Activated CD4-positive, alpha-beta T cell treated with anti-CD3 and anti-CD28 coated beads for 48 hours (primary cell): ENCODE results near the gene CEL.
"Not testable (repeated sequence)": the region's sequence is repeated elsewhere in the genome, so short reads cannot be mapped to it uniquely, and the experiment has no call there.

Experiments used
- DNase-seq: peaks from one replicate; pipeline ENCODE4 v3.0.0-alpha.2; 2020

CEL gene

DNA sequence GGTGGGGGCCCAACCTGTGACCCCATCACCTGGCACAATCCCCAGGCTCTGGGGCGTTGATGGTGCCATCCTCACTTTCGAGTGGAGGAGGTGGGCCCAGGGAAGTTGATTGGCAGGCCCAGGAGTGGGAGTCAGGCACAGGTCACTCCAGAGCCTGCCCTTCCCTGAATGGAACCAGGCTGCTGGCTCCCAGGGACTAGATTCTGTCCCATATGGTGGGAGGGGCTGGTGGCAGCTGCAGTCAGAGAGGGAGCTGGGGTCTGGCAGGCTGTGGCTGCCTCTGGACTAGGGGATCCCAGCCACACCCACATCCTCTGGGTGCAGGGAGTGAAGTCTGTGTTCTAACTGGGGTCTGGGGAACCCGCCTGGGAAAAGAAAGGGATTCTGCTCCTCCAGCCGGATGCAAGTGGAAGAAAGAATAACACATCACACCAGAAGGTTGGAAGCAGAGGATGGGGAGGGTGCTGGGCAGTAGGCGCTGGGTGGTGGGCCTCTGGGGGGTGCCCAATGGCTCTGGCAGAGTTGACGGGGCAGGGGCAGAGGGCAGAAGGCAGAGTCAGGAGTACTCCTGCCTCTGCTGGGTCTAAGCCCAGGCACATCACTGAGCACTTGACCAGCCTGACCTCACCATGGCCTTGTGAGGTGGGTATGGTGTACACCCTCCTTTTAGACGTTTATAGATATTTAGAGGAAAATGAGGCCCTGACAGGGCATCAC, 25.8 kb downstream of the CEL start:
- DNase-seq, result no peak

DNA sequence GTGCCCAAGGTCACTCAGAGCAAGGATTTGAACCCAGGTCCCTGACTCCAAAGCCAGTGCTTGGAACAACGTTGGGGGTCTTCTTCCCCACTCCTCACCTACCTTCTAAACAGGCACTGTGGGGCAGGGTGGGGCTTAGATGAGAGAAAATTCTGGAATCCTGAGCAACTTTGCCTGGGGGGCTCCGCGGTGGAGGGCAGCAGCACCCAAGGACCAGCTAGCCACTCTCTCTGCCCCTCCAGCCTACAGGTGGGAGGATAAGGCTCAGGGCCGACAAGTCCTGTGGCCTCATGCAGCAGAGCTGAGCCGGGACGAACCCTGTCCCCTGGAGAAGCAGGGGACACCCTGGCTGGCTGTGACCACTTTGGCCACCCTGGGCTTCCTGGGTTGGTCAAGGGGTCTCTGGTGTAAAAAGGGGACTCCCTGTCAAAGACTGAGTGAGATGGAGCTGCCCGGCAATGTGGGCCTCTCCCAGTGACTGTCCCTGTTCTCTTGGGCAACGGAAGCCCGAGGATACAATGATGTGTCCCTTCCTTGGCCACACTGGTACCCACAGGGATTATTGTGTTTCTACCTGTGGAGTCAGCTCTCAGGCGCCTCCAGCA, 26.5 kb downstream of the CEL start:
- no peak for DNase-seq

DNA sequence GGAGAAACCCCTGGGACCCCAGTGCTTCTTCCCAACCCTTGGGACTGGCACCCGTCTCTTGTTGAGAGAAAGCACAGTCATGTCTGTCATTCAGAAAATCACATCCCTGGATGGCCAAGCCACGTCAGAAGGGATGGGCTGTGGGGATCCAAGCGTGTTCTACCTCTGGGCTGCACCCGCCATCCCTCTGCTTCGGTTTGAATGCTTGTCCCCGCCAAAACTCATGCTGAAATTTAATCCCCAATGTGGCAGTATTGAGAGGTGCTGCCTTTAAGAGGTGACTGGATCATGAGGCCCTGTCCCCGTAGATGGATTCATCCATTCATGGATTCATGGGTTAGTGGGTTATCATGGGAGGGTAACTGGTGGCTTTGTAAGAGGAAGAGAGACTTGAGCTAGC, 27.0 kb downstream of the CEL start:
- no peak for DNase-seq

DNA sequence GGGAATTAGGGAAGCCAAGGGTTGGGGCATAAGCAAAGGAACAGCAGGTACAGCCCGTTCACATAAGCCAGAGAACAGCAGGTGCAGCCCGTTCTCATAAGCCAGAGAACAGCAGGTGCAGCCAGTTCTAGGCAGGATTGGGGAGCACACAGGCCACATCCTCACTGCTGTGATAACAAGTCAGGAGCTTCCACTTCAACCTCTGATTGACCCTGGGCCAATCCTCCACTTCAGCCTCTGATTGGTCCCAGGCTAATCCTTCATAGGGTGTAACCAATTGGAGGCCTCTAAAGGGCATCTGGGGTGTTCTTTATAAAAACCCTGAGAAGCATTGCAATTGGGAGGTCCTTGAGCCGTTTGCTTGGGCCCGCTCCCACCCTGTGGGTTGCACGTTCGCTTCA, 27.5 kb downstream of the CEL start:
- DNase-seq, result no peak

DNA sequence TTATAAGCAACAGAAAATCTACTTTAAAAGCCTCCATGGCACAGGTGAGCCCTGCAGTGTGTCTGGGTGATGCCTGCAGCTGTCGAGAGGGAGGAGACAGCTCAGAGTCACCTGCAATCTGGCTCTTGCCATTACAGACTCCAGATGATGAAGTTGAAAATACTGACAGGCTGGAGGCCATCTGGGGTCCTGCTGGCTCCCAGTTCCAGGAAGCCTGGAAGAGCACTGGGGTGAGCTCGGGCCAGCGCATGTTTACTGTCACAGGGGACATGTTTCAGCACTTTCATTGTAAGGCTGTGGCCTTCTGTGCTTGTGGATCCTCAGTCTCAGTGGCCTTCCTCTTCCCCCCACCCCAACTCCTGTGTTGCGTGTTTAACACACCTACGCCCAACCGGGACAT, 28.4 kb downstream of the CEL start:
- DNase-seq, result no peak

DNA sequence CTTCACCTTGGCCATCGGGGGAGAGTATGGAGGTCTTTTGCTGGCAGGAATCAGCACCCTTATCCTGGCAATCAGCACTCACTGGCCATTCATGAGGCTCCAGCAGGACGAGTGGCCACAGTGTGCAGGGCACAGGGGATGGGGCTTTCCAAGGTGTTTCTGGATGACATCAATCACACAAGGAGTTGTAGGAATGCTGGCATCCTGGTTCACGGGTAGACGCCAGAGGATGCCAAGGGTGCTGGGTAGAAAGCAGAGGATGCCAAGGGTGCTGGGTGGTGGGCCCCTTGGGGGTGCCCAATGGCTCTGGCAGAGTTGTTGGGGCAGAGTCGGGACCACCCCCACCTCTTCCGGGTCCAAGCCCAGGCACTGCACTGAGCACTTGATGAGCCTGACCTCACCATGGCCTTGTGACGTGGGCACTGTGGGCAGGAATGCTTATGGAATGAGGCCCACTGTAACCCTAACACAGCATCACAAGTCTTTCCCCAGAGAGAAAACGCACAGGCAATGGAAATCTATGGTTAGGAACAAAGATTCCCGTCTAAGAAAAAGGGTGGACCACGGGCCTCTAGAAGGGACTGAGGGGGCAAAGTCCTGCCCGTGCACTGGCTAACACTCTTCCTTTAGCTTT, 29.1 kb downstream of the CEL start:
- no peak for DNase-seq

DNA sequence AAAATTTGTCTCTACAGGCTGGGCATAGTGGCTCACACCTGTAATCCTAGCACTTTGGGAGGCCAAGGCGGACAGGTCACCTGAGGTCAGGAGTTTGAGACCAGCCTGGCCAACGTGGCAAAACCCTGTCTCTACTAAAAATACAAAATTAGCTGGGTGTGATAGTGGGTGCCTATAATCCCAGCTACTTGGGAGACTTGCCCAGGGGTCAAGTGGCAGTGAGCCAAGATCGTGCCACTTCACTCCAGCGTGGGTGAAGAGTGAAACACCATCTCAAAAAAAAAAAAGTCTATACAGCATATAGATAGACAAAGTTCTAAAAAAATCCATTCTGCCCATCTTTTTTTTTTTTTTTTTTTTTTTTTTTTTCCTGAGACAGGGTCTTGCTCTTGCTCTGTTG, 32.6 kb downstream of the CEL start:
- not testable (repeated sequence) for DNase-seq

DNA sequence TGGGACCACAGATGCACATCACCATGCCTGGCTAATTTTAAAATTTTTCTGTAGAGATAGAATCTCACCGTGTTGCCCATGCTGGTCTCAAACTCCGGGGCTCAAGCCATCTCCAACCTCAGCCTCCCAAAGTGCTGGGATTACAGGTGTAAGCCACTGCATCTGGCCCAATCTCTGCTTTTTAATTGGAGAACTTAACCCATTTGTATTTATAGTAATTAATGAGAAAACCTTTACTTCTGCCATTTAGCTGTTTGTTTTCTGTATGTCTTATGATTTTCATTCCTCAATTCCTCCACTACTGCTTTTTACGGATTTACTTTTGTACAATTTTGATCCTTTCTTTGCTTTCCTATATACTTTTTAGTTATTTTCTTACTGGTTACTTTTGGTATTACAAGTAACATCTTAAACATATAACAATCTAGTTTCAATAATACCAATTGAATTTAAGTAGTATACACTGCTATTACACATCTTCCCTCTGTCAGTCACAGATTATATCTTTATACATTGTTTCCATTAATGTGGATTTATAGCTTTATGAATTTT, 33.1 kb downstream of the CEL start:
- no peak for DNase-seq

DNA sequence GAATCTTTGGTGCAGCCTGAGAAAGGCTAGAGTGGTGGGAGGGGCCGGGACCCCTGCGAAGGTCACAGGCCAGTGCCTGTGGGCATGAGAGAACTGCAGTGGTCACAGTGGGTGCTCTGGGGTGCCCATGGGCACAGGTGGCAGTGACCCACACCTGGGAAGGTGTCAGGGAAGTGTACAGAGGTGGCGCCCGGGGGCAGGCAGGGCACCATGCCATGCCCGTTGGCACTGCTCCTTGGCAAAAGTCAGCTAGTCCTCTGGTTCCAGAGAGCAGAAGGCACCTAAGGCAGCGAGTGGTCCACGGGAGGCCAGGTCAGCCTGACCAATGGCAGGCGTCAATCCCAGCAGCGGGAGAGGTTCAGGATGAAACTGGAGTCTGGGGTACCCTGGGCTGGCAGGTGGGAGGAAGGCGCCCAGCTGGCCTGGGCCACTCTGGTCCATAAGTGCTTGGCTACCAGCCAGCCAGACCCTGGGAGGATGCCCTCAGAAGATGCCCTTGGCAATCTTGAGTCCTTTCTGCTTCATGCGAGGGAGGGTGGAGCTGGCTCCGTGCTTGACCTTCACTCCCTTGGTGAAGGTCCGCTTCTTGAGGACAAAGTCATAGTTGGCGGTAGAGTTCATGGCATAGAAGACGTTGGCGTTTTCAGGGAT, 36.4 kb downstream of the CEL start:
- DNase-seq, result no peak

DNA sequence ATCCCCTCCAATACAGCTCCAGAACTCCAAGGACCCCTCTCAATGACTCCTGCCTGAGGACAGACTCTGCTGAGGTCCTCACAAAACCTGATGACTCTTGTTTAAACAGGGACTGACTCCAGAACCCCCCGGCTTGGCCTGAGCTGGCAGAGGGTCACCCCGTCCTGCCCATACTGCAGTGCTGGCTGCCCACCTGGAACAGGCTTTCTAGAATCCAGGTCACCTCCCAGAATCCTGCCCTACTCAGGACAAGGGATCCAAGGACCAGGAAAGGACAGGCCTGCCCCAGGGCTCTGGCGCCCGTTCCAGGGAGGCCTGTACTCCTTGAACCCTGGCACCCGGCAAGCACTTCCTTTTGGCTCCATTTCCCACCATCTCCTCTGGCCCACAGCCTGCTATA, 37.1 kb downstream of the CEL start:
- DNase-seq, result no peak

DNA sequence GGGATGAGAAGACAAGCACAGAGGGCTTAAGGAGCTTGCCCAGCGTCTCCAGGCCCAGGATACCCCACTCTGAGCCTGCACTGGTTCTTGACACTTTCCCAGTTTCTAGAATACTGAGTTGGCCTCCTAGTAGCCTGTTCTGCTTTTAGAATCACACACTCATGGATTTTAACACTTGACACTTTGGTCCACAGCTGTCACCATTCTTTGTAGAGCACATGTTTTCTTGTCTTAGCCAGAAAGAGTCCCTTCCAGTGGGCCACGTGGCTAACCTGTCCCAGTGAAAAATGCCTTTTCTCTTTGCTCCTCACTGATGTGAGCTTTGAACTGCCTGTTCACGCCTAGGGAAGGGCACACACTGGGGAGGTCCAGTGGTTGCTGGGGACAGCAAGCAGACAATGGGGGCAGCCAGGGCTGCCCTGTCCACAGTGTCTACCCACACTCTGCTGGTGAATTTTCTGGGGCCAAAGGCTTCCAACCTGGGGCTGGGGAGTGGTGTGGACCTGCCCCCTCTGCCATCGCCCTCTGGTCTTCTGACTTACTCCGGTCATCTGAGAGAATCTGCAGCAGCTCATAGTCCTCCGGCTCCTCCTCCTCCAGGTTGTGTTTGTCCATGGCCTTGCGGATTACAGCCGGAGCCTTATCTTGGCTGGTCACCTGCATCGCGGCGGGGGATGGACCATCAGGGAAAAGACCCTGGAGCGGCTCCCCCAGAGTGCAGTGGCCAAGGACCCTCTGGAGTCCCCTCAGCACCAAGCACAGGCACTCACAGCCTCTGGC, 38.1 kb downstream of the CEL start:
- no peak for DNase-seq

DNA sequence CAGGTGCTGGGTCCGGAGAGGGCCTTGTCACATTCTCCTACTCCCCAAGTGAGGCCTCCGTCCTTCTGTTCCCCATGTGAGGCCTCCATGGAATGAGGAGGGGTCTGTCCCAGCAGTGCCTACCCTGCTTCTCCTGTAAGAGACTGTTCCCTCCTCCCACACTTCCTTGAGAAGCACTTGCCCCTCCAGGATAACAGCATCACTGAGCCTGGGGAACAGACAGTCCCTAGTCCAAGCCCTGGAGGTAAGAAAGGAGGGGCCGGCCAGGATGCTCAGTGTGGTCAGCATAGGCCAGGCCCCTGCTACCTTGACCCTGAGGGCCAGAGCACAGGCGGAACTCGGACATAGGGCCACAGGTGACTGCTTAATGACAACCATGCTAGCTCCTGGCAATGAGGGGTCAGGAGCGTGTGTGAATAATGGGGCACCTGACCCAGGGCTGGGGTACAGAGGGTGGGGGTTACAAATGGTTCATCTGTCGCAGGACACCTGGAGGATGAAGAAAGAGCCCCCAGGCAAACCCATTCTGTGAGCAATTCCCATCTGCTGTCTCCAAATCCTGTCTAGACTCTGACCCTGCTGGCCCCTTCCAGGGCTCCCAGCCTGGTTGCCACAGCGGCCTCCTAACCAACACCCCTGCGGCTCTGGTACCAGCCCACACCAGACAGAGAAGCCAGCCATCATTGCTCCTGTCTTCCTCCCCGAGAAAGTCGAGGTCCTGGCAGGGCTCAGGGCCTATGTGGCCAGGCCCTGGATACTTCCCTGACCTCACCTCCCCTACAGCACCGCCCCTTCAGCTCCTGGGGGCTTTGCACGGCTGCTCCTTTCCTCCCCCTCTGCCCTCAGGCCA, 39.0 kb downstream of the CEL start:
- no peak for DNase-seq

DNA sequence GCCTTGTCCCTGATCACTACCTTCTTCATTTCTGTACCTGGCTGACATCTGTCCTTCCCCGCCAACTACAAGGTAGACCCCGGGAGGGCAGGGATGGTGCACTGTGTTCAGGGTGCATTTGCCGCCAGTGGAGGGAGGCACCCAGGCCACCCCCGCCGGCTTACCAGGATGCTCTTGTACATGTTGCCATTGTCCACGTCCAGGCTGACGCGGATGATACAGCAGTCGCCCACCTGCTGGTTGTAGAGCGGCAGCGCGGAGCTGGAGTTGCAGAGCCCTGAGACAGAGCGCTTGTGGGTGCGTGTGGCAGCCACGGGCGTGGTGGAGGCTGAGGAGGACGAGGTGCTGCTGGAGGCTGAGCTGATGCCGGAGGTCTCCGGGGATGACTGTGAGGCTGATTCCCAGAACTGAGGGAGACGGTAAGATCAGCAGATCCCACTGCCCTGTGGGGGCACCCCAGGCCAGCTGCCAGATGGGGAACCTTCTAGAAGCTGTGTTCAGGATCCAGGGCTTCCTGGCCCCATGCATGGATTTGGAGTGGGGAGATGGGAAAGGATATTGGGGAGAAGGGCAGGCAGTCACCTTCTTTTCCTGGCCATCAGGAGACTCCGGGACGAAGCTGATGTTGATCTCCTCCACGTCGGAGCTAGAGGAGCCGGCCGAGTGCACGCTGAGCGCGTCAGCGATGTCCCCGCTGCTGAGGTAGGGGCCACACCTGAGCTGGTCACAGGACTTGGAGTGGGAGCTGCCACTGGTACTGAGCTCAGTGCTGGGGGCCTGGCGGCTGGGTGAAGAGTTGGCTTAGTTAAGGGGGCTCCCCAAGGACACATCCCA, 39.8 kb downstream of the CEL start:
- no peak for DNase-seq

DNA sequence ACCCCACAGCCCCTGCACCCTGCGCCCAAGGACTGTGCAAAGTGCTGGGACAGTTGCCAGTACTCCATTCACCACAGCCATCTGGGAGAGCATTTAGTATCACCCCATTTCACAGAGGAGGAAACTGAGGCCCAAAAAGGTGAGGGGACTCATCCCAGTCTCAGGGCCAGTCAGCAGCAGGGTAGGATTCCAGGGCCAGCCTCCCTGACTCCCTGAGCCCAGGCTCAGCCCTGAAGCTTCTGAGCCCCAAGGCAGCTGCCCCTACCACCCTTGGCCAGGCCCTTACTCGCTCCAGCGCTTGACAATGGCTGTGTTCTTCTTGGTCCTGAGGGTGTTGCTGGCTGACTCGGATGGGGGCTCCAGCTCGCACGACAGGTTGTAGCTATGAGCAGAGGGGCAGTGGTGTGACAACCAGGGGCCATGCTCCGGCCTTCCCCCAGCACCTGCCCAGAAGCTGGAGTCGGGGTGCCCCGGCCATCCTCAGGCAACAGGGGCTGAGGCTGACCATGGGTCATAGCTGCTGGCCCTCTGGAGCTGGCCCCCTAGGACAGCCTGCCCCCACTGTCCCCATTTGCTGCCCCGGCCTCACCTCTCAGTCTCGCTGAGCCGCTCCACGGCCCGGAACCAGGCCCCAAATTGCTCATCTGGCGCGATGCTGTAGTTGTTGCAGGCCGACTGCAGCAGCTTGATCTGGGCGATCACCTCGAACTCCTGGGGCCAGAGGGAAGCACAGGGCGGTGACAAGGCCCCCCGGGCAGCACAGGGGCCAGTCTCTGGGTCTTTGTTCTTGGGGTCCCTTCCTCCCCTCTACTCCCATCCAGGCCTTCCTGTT, 40.6 kb downstream of the CEL start:
- no peak for DNase-seq

DNA sequence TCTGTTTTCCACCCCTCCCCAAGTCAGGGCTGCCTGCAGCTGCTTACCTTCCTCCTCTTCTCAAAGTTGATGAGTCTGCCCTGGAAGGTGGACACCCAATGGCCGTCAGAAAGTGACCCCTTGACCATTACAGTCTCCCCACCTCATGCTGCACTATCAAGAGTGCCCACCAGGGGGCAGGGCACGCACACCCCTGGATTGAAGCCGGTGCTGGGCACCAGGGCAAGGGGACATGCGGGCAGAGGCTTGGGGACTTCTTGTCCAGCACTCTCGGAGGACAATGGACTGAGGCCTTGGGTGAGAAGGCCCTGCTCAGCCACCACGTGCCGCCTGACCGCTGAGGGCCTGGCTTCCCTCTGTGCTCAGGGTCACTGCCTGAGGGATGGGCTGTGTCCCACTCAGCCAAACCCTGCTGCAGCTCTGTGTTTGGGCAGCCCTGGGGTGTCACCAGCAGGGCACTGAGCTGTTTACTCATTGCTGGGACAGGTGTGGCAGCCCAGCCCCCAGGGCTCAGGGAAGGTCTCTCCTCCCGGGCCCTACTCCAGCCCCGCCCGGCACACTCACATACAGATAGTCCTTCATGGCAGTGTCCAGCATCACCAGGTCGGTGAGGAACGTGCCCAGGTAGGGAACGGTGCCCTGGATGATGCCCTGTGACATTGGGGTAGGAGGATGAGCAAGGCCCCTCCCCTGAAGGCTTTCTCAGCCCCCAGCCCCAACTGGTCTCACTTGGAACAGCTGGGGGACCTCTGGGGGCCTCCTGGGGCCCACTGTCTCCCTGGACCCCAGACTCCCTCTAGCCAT, 41.6 kb downstream of the CEL start:
- DNase-seq, result peak; percentile 54

DNA sequence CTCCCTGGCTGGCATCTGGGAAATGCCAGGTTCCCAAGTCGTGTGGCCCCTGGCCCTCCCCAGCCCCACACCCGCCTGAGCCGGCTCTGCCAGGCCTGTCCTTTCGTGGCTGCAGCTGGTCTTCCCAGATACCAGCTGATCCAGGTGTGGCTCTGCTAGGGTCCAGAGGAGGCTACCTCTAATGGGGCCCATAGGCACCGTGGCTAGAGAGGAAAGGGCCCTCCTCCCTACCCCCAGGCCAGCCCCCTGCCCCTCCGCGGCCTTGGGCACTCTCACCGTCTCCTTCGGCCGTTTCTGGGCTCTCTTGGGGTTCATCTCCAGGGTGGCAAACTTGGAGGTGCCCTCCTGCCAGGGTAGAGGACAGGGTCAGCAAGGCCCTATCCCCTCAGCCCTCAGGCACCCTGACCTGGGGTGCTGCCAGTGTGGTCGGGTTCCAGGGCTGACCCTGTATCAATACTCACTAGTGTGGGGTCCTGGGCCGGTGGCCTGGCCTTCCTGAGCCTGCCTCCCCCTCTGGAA, 42.3 kb downstream of the CEL start:
- no peak for DNase-seq

DNA sequence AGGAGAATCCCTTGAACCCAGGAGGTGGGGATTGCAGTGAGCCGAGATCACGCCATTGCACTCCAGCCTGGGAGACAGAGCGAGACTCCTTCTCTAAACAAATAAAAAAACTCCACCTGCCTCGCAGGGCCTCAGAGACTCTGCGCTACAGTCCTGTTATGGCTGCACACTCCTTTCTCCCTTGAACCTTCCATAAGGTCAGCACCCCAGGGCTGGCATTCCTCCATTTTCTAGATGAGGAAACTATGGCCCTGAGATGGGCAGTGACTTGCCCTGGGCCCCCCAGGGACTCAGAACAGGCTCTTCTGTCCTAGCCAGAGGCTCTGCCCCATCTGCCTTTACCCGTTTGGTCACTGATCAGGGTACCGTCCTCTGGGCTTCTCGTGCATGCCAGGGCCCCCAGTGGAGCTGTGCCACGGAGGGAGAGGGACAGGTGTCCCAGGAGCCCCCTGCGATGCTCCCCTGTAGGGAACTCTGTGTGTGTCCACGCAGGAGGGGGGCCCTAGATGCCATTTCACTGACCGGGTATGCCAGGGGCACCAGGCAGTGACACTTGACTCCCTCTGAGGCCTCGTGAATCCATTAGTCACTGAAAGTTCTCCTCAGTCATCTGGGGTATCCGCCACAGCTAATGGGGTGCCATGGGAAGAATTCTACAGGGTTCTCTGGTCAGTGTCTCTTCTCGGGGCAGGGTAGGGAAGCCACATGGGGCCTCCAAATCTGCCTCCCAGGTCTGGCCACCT, 43.1 kb downstream of the CEL start:
- no peak for DNase-seq

DNA sequence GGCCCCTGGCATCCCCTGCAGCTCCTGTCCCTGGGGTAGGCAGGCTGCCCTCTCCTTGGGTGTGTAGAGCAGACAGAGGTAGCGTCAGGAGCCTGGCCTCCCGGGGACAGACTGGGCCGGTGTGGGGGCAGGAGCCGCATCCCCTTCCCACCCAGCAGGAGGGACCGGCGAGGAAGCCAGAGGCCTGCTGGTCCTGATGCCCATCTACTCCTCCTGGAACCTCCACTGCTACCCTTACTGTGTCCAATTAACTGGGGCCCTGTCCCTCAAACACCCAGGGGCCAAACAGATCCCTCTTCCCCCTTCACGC, 43.6 kb downstream of the CEL start:
- DNase-seq, result no peak
